GM12892 (cell line): ENCODE data around the gene DLG2.

Source experiments
- POLR2A ChIP-seq: IDR thresholded peaks from 2 replicates; pipeline ENCODE4 v1.6.1; 2011; ENCODE audit warnings: low read depth, low read length, control low read depth
- POLR2AphosphoS5 ChIP-seq: IDR thresholded peaks from 2 replicates; pipeline ENCODE4 v1.6.1; 2011; ENCODE audit warnings: low read depth, low read length, control low read depth
- TAF1 ChIP-seq: IDR thresholded peaks from 2 replicates; pipeline ENCODE4 v1.6.1; 2011; ENCODE audit warnings: low read depth, mild to moderate bottlenecking, control low read depth, low read length, borderline replicate concordance

DNA sequence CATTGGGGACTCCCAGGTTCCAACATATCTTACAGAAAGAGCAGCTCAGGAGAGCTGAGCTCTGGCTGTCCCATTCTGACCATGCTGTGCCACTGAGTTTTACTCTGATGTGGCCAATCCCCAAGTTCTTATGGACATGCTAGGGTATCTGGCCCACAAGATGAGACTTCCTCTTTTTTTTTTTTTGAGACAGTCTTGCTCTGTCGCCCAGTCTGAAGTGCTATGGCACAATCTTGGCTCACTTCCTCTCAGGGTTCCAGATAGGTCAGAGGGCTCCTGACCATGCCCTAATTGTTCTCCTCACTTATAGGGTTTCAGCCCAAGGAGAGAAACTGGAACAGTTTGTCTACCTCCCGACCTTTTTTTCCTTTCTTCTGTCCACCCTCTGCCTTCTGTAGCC, 2188.7 kb downstream of the DLG2 start:
- TF ChIP-seq POLR2A (no peak), POLR2AphosphoS5 (no peak), TAF1 (no peak)
